Measurements from ENCODE around the gene S100PBP.

GRCh38 chr1:32898056-32898455, 80.6 kb downstream of the S100PBP start:
- no peak for TF ChIP-seq CTCF (IDR thresholded peaks at IDR 0.05)
- TF ChIP-seq POLR2A (IDR thresholded peaks at IDR 0.05) = no peak

Data from testis (tissue), 2 donors.